Subcutaneous adipose tissue (tissue), 4 donors: ENCODE measurements around the gene CPM. TPM values are rescaled to one million over a fixed set of nuclear protein-coding genes. Genes with fewer than 3 reads are reported as not detected.

Experiments used
- CTCF ChIP-seq: fragments of 450-650 bp; IDR thresholded peaks from one replicate; pipeline ENCODE4 v1.5.1; 2016; ENCODE audit warnings: low read depth, mild to moderate bottlenecking, control low read depth, antibody characterized with exemption, moderate library complexity
- total RNA-seq, 4 donors: library from RNA; depleted of rRNA; stranded (reverse); fragments of >200 nt; gene quantifications; one replicate each; pipeline ENCODE4 v1.1.0, GENCODE V29; 2016

CPM gene
- total RNA-seq, 4 donors from 2014 or later, result 886 to 1,559 (median 1,151) TPM

GRCh38 chr12:68956466-68956865 is 23.5 kb upstream of the CPM start:
- TF ChIP-seq CTCF, result no peak

- TF ChIP-seq CTCF, result no peak
Measured at GRCh38 chr12:68954811-68955210, 21.8 kb upstream of the CPM start.

GRCh38 chr12:68953536-68953935 is 20.6 kb upstream of the CPM start:
- no peak for TF ChIP-seq CTCF

- no peak for TF ChIP-seq CTCF
Measured at GRCh38 chr12:68951652-68952051, 18.7 kb upstream of the CPM start.

- no peak for TF ChIP-seq CTCF
Measured at GRCh38 chr12:68950511-68950910, 17.5 kb upstream of the CPM start.

GRCh38 chr12:68945255-68945654 is 12.3 kb upstream of the CPM start:
- no peak for TF ChIP-seq CTCF

GRCh38 chr12:68944296-68945076 is 11.5 kb upstream of the CPM start:
- TF ChIP-seq CTCF, result no peak
